Vagina (tissue), 2 donors: ENCODE data around the gene HBE1. TPM values are rescaled to one million over a fixed set of nuclear protein-coding genes. Genes with fewer than 3 reads are reported as not detected.

Experiments used
- DNase-seq, 2 donors: peaks; one replicate each; pipeline ENCODE4 v3.0.0-alpha.2; 2017; ENCODE audit errors: extremely low spot score in 2 of 2
- H3K27ac ChIP-seq: fragments of 200-600 bp; sonication (generic); one replicate; pipeline ENCODE4 v1.5.1; 2019
- H3K27me3 ChIP-seq: fragments of 200-600 bp; sonication (generic); one replicate; pipeline ENCODE4 v1.5.1; 2019
- H3K36me3 ChIP-seq, 2 donors: fragments of 200-600 bp; sonication (generic); one replicate each; pipeline ENCODE4 v1.5.1; 2017 to 2019
- H3K4me1 ChIP-seq: fragments of 200-600 bp; sonication (generic); one replicate; pipeline ENCODE4 v1.5.1; 2019
- H3K4me3 ChIP-seq, 2 donors: fragments of 200-600 bp; sonication (generic); 1 replicate in 1 of 2; 2 replicates in 1 of 2; pipeline ENCODE4 v1.5.1; 2016 to 2019
- H3K9me3 ChIP-seq: fragments of 200-600 bp; sonication (generic); one replicate; pipeline ENCODE4 v1.5.1; 2019
- POLR2A ChIP-seq, 2 donors: fragments of 450-650 bp; IDR thresholded peaks; one replicate each; pipeline ENCODE4 v1.6.1; 2017; ENCODE audit warnings: antibody characterized with exemption in 2 of 2, mild to moderate bottlenecking in 2 of 2, moderate library complexity in 2 of 2
- POLR2AphosphoS5 ChIP-seq, 2 donors: sonication (generic); formaldehyde crosslinking; IDR thresholded peaks; one replicate each; pipeline ENCODE4 v1.9.0; 2017; ENCODE audit warnings: antibody characterized with exemption in 2 of 2, mild to moderate bottlenecking in 2 of 2, low read depth in 1 of 2; ENCODE audit not compliant: insufficient read depth in 1 of 2
- intact Hi-C: fragments of 100-400 bp; cut with DNase I; formaldehyde crosslinking; loops from one replicate; pipeline ENCODE4 v1.15.1; 2023
- total RNA-seq: library from RNA; depleted of rRNA; stranded (reverse); fragments of >200 nt; gene quantifications from one replicate; pipeline ENCODE4 v1.2.3, GENCODE V29; 2016
- TF ChIP-seq, protein P1 (sequence below), 3 experiments: fragments of 450-650 bp in 2 of 3; fragments of 200-600 bp in 1 of 3; sonication (generic) in 1 of 3; IDR thresholded peaks; one replicate each; pipeline ENCODE4 v1.5.1; 2017 to 2019; ENCODE audit warnings: antibody characterized with exemption in 3 of 3, mild to moderate bottlenecking in 2 of 3, moderate library complexity in 2 of 3

HBE1 gene
- total RNA-seq, 1 donor from 2014 or later, result not detected

DNA sequence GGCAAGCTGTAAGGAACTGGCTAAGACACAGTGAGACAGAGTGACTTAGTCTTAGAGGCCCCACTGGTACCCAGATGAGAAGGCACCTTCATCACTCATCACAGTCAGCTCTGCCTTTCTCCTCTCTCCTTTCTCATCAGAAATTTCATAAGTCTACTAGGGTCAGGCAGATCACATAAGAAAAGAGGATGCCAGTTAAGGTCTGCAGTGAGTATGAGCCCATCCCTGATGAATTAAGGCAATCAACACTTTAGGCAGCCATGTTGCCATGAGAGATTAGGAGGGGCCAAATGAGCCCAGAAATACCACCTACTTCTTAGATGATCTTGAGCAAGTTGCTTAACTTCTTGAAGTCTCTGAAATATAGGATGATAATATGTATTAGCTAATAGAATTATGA, 11.9 kb upstream of the HBE1 start:
- Histone ChIP-seq H3K27ac (no peak overlapping the region), H3K27me3 (no peaks in the 10 kb centered on the region), H3K4me1 (no peaks in the 10 kb centered on the region), H3K4me3 (no peak overlapping the region), H3K9me3 (no peaks in the 10 kb centered on the region), H3K36me3 (no peaks in the 10 kb centered on the region)
- TF ChIP-seq, protein P1, sequence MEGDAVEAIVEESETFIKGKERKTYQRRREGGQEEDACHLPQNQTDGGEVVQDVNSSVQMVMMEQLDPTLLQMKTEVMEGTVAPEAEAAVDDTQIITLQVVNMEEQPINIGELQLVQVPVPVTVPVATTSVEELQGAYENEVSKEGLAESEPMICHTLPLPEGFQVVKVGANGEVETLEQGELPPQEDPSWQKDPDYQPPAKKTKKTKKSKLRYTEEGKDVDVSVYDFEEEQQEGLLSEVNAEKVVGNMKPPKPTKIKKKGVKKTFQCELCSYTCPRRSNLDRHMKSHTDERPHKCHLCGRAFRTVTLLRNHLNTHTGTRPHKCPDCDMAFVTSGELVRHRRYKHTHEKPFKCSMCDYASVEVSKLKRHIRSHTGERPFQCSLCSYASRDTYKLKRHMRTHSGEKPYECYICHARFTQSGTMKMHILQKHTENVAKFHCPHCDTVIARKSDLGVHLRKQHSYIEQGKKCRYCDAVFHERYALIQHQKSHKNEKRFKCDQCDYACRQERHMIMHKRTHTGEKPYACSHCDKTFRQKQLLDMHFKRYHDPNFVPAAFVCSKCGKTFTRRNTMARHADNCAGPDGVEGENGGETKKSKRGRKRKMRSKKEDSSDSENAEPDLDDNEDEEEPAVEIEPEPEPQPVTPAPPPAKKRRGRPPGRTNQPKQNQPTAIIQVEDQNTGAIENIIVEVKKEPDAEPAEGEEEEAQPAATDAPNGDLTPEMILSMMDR (IDR thresholded peaks at IDR 0.05), result no peak
- TF ChIP-seq POLR2AphosphoS5 (IDR thresholded peaks at IDR 0.05; ENCODE audit: insufficient read depth in 1 of 2, low read depth in 1 of 2), result no peak
- TF ChIP-seq POLR2A (IDR thresholded peaks at IDR 0.05), result no peak
- intact Hi-C loops, result no loop called here
- no peak for DNase-seq

DNA sequence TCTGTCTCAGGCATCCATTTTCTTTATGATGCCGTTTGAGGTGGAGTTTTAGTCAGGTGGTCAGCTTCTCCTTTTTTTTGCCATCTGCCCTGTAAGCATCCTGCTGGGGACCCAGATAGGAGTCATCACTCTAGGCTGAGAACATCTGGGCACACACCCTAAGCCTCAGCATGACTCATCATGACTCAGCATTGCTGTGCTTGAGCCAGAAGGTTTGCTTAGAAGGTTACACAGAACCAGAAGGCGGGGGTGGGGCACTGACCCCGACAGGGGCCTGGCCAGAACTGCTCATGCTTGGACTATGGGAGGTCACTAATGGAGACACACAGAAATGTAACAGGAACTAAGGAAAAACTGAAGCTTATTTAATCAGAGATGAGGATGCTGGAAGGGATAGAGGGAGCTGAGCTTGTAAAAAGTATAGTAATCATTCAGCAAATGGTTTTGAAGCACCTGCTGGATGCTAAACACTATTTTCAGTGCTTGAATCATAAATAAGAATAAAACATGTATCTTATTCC, 10.9 kb upstream of the HBE1 start:
- intact Hi-C loops, result no loop called here
- Histone ChIP-seq H3K27ac (no peak overlapping the region), H3K36me3 (no peaks in the 10 kb centered on the region), H3K9me3 (no peaks in the 10 kb centered on the region), H3K27me3 (no peaks in the 10 kb centered on the region), H3K4me3 (no peak overlapping the region), H3K4me1 (no peaks in the 10 kb centered on the region)
- no peak for DNase-seq
- TF ChIP-seq, protein P1 (IDR thresholded peaks at IDR 0.05), result no peak
- no peak for TF ChIP-seq POLR2AphosphoS5 (IDR thresholded peaks at IDR 0.05; ENCODE audit: insufficient read depth in 1 of 2, low read depth in 1 of 2)
- no peak for TF ChIP-seq POLR2A (IDR thresholded peaks at IDR 0.05)

DNA sequence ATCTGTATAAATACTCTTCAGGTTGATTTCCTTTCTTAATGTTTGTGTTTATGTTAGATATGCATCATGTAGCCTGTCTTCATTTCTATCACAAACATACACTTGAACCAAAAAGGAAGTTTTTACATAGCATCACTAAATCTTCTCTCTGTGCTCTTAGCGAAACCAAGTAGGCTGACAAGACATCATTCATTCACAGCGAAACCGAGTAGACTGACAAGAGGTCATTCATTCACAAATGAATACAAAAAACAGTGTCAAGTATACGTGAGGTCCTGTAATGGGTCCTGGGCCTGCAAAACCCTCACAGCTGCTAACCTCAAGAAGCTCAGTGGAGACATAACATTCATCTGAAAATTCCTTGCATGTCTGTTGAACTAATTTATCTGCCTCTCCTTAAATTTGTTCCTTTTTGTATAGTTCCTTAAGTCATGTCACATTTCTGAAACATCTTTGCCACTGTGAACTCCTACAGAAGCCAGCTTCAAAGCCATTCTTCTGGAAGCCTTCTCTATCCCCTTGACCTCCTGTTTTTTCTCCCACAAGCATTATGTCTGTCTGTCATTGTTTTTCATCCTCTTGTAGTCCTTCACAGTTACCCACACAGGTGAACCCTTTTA, 9.8 kb upstream of the HBE1 start:
- no peak overlapping the region for H3K27ac ChIP-seq
- no peak for TF ChIP-seq POLR2AphosphoS5 (IDR thresholded peaks at IDR 0.05; ENCODE audit: insufficient read depth in 1 of 2, low read depth in 1 of 2)
- TF ChIP-seq, protein P1 (IDR thresholded peaks at IDR 0.05), result no peak
- TF ChIP-seq POLR2A (IDR thresholded peaks at IDR 0.05), result no peak
- no peak for DNase-seq
- H3K4me1 ChIP-seq, result no peaks in the 10 kb centered on the region
- no peaks in the 10 kb centered on the region for H3K27me3 ChIP-seq
- intact Hi-C loops, result no loop called here
- no peaks in the 10 kb centered on the region for H3K9me3 ChIP-seq
- no peak overlapping the region for H3K4me3 ChIP-seq
- no peaks in the 10 kb centered on the region for H3K36me3 ChIP-seq

DNA sequence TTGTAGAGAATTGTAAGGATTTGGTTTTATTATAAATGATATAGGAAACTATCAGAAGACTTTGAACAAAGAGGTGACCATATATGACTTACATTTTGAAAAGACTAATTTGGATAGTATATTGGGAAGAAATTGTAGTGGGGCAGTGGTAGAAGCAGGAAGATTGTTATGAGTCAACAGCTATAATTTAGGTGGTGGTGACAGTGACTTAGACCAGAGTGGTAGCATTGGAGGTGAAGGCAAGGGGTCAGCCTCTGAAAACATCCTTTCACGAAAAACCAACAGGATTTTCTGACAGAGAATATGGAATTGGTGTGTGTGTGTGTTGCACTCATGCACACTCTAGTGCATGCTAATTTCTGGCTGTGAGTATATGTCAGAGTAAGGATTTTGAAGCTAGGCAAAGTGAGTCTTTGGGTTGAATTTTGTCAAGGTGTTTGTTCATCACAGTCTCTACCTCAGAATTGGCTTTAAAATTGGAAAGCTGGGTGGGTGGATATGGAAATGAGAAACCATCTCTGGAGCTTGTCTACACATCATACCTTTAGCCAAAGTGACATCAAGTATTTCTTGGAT, 8.2 kb upstream of the HBE1 start:
- no peaks in the 10 kb centered on the region for H3K4me1 ChIP-seq
- H3K4me3 ChIP-seq, result no peak overlapping the region
- H3K27me3 ChIP-seq, result no peaks in the 10 kb centered on the region
- H3K27ac ChIP-seq, result no peak overlapping the region
- intact Hi-C loops, result no loop called here
- no peak for DNase-seq
- H3K36me3 ChIP-seq, result no peaks in the 10 kb centered on the region
- H3K9me3 ChIP-seq, result no peaks in the 10 kb centered on the region
- no peak for TF ChIP-seq POLR2A (IDR thresholded peaks at IDR 0.05)
- no peak for TF ChIP-seq POLR2AphosphoS5 (IDR thresholded peaks at IDR 0.05; ENCODE audit: insufficient read depth in 1 of 2, low read depth in 1 of 2)
- TF ChIP-seq, protein P1 (IDR thresholded peaks at IDR 0.05), result no peak

DNA sequence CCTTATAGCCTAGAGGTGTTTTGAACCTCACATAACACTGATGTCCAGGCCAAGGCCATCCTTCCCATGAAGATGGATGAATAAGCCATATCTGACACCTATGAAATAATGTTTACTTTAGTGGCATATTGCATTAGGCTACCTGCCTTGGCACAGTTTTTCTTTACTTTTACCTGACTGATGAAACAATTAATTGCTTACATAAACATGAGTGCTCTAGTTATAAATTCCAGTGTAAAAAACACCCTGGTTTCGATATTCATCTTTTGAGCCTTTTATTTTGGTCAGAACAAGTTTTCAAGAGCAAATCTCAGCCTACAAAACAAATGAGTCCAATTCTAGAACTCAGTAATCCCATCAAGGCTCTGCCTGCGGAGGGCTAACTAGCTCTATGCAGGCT, 7.0 kb upstream of the HBE1 start:
- H3K4me1 ChIP-seq, result no peaks in the 10 kb centered on the region
- intact Hi-C loops, result no loop called here
- TF ChIP-seq, protein P1 (IDR thresholded peaks at IDR 0.05), result no peak
- TF ChIP-seq POLR2AphosphoS5 (IDR thresholded peaks at IDR 0.05; ENCODE audit: insufficient read depth in 1 of 2, low read depth in 1 of 2) (no peak), POLR2A (IDR thresholded peaks at IDR 0.05) (no peak)
- no peak overlapping the region for H3K4me3 ChIP-seq
- no peak for DNase-seq
- H3K36me3 ChIP-seq, result no peaks in the 10 kb centered on the region
- H3K27me3 ChIP-seq, result no peaks in the 10 kb centered on the region
- H3K9me3 ChIP-seq, result no peaks in the 10 kb centered on the region
- H3K27ac ChIP-seq, result no peak overlapping the region
